SH-SY5Y (cell line): ENCODE data around the gene BCR.

ENCODE experiments used
- GATA2 ChIP-seq: IDR thresholded peaks from 2 replicates; pipeline ENCODE4 v1.6.1; 2011; ENCODE audit warnings: mild to moderate bottlenecking, low read depth, low read length
- GATA3 ChIP-seq: IDR thresholded peaks from 2 replicates; pipeline ENCODE4 v1.6.1; 2011; ENCODE audit warnings: low read depth, mild to moderate bottlenecking, low read length, moderate library complexity

DNA sequence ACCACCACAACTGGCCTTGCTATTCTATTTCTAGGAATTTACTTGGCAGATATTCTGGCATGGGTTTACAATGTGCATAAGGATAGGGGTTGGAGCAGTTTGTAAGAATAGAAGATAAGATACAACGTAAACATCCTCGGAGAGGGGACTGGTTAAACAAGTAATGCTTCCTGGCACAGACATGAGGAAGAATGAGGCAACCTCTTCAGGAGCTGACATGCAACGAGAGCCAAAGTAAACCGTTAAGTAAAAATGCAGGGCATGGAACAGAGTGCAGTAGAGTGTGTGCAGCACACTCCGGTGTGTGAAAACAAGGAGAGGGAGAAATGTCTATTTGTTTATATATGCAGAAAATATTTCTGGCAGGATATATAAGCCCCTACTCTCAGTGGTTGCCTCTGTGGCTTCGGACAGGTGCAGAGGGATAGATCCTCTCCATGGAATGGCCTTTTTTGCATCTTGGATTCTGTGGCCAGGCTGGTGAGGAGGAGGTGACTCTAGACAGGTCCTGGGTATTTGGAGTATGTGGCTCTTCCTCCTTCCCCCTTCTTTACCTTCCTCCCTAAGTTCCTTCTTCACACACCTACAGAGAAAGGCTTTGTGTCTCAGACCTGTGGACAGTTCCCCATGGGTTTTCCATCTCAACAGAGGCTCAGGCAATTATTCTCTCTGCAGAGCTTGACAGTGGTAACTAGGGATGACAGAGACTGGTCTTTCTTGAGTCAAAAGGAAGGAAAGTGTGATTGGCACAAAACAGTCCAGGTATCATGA, 32.5 kb upstream of the BCR start:
- no peak for TF ChIP-seq GATA3
- no peak for TF ChIP-seq GATA2
